Astrocyte (in vitro differentiated cells and primary cell): ENCODE data around the gene NME4. TPM values are rescaled to one million over a fixed set of nuclear protein-coding genes. Genes with fewer than 3 reads are reported as not detected.

Experiments
- DNase-seq: peaks from one replicate; pipeline ENCODE4 v3.0.0-alpha.2; 2010; ENCODE audit warnings: low read depth
- FAIRE-seq: peaks from 2 replicates; lab custom pipeline; 2011; peaks lifted over from hg19 to GRCh38; lab: Jason Lieb, UNC
- H2AFZ ChIP-seq: 2 replicates; pipeline ENCODE4 v1.6.0; 2012; ENCODE audit warnings: low read depth, low read length, inconsistent platforms
- H3K27ac ChIP-seq: 2 replicates; pipeline ENCODE4 v1.5.1; 2011; ENCODE audit warnings: low read depth, low read length, inconsistent platforms
- H3K27me3 ChIP-seq: 2 replicates; pipeline ENCODE4 v1.6.0; 2011; ENCODE audit warnings: low read length, inconsistent platforms; ENCODE audit not compliant: insufficient read depth
- H3K36me3 ChIP-seq: 2 replicates; pipeline ENCODE4 v1.5.1; 2011; ENCODE audit warnings: low read length, inconsistent platforms; ENCODE audit not compliant: insufficient read depth
- H3K4me1 ChIP-seq: 2 replicates; pipeline ENCODE4 v1.5.1; 2011; ENCODE audit warnings: low read length, inconsistent platforms; ENCODE audit not compliant: insufficient read depth
- H3K4me2 ChIP-seq: 2 replicates; pipeline ENCODE4 v1.6.0; 2012; ENCODE audit warnings: low read length, inconsistent platforms
- H3K4me3 ChIP-seq: 2 replicates; pipeline ENCODE4 v1.5.1; 2011; ENCODE audit warnings: low read depth, mild to moderate bottlenecking, low read length, inconsistent platforms; ENCODE audit not compliant: insufficient read depth
- H3K79me2 ChIP-seq: 2 replicates; pipeline ENCODE4 v1.6.0; 2012; ENCODE audit warnings: mild to moderate bottlenecking, low read length, inconsistent platforms; ENCODE audit not compliant: insufficient read depth
- H3K9ac ChIP-seq: 2 replicates; pipeline ENCODE4 v1.6.0; 2012; ENCODE audit warnings: mild to moderate bottlenecking, low read length, inconsistent platforms
- H3K9me3 ChIP-seq: 2 replicates; pipeline ENCODE4 v1.5.1; 2012; ENCODE audit warnings: low read depth, mild to moderate bottlenecking, low read length, inconsistent platforms; ENCODE audit not compliant: insufficient read depth
- H4K20me1 ChIP-seq: 2 replicates; pipeline ENCODE4 v1.6.0; 2012; ENCODE audit warnings: low read length, inconsistent platforms; ENCODE audit not compliant: insufficient read depth
- H3K27ac Mint-ChIP-seq: one replicate; pipeline ENCODE4 v1.8.0; 2021; ENCODE audit warnings: mild to moderate bottlenecking, mixed read lengths; ENCODE audit not compliant: unreplicated experiment
- H3K27me3 Mint-ChIP-seq: one replicate; pipeline ENCODE4 v1.8.0; 2021; ENCODE audit warnings: low read depth, mixed read lengths; ENCODE audit not compliant: unreplicated experiment
- H3K36me3 Mint-ChIP-seq: one replicate; pipeline ENCODE4 v1.8.0; 2021; ENCODE audit warnings: low read depth, mixed read lengths; ENCODE audit not compliant: unreplicated experiment
- H3K4me1 Mint-ChIP-seq: one replicate; pipeline ENCODE4 v1.8.0; 2021; ENCODE audit warnings: low read depth, mixed read lengths; ENCODE audit not compliant: unreplicated experiment
- H3K4me3 Mint-ChIP-seq: one replicate; pipeline ENCODE4 v1.8.0; 2021; ENCODE audit warnings: mild to moderate bottlenecking, moderate library complexity, mixed read lengths; ENCODE audit not compliant: unreplicated experiment
- H3K9me3 Mint-ChIP-seq: one replicate; pipeline ENCODE4 v1.8.0; 2021; ENCODE audit warnings: mild to moderate bottlenecking, mixed read lengths; ENCODE audit not compliant: unreplicated experiment
- EZH2 ChIP-seq: IDR thresholded peaks from 2 replicates; pipeline ENCODE4 v1.6.1; 2012; ENCODE audit warnings: mild to moderate bottlenecking, low read length, inconsistent platforms; ENCODE audit not compliant: insufficient read depth
- total RNA-seq: library from RNA; stranded (reverse); gene quantifications from 2 replicates; pipeline ENCODE4 v1.2.1, GENCODE V29; 2021
- TF ChIP-seq, protein P1 (sequence below): IDR thresholded peaks from 2 replicates; pipeline ENCODE4 v1.5.1; 2011; ENCODE audit warnings: low read depth, mild to moderate bottlenecking, inconsistent platforms, low read length, moderate library complexity; ENCODE audit not compliant: insufficient read depth

Gene NME4
- total RNA-seq, 1 donor from 2014 or later = 268 TPM

- DNase-seq (peak; percentile 60), FAIRE-seq (no peak)
- Histone ChIP-seq H3K4me3 (peak within 1 kb of the TSS; percentile 71), H3K27ac (peak within 1 kb of the TSS; percentile 63), H3K4me1 (peaks cover 25% of the 10 kb centered on the region), H3K79me2 (peaks cover 39% of the 10 kb centered on the region), H3K9me3 (no peaks in the 10 kb centered on the region), H3K27me3 (no peaks in the 10 kb centered on the region), H3K4me2 (peak within 1 kb of the TSS; percentile 96), H3K9ac (peak within 1 kb of the TSS; percentile 72), H4K20me1 (peaks cover 38% of the 10 kb centered on the region), H3K36me3 (no peaks in the 10 kb centered on the region), H2AFZ (peak within 1 kb of the TSS; percentile 97)
- H3K4me1 Mint-ChIP-seq = peaks cover 16% of the 10 kb centered on the region
- peak within 1 kb of the TSS; percentile 86 for H3K4me3 Mint-ChIP-seq
- H3K9me3 Mint-ChIP-seq = no peaks in the 10 kb centered on the region
- no peak for TF ChIP-seq EZH2
- TF ChIP-seq, protein P1, sequence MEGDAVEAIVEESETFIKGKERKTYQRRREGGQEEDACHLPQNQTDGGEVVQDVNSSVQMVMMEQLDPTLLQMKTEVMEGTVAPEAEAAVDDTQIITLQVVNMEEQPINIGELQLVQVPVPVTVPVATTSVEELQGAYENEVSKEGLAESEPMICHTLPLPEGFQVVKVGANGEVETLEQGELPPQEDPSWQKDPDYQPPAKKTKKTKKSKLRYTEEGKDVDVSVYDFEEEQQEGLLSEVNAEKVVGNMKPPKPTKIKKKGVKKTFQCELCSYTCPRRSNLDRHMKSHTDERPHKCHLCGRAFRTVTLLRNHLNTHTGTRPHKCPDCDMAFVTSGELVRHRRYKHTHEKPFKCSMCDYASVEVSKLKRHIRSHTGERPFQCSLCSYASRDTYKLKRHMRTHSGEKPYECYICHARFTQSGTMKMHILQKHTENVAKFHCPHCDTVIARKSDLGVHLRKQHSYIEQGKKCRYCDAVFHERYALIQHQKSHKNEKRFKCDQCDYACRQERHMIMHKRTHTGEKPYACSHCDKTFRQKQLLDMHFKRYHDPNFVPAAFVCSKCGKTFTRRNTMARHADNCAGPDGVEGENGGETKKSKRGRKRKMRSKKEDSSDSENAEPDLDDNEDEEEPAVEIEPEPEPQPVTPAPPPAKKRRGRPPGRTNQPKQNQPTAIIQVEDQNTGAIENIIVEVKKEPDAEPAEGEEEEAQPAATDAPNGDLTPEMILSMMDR = no peak
- H3K36me3 Mint-ChIP-seq = peaks cover 7% of the 10 kb centered on the region
- peak within 1 kb of the TSS; percentile 66 for H3K27ac Mint-ChIP-seq
- peaks cover 15% of the 10 kb centered on the region for H3K27me3 Mint-ChIP-seq
These were observed 28.2 kb downstream of the NME4 start, which contains the start of gene RAB11FIP3 for GRCh38 chr16:425082-425718. Gene RAB11FIP3, plus strand, starts transcription at chr16:425649. Its CDS starts 358 bp downstream, at chr16:426007.

DNA sequence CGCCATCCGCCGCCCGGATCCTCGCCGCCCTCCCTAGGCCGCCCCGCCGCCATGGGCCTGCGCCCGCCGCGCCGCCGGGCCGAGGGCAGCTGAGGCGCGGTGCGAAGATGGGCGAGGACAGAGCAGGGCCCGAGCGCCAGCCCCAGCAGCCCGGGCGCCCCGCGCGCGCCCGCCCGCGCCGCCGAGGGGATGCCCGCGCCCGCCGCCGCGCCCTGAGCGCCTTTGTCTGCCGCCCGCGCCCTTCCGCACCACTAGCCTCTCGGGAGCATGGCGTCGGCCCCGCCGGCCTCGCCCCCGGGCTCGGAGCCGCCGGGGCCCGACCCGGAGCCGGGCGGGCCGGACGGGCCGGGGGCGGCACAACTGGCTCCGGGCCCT, 28.7 kb downstream of the NME4 start:
- peaks cover 42% of the 10 kb centered on the region for H4K20me1 ChIP-seq
- Mint-ChIP-seq H3K4me3 (no peak overlapping the region), H3K9me3 (no peaks in the 10 kb centered on the region), H3K4me1 (peaks cover 16% of the 10 kb centered on the region), H3K36me3 (peaks cover 7% of the 10 kb centered on the region), H3K27me3 (peaks cover 14% of the 10 kb centered on the region), H3K27ac (no peak overlapping the region)
- peak overlapping the region; percentile 72 for H3K9ac ChIP-seq
- H3K27ac ChIP-seq = no peak overlapping the region
- no peaks in the 10 kb centered on the region for H3K9me3 ChIP-seq
- TF ChIP-seq EZH2 = no peak
- TF ChIP-seq, protein P1 = no peak
- peak overlapping the region; percentile 96 for H3K4me2 ChIP-seq
- no peaks in the 10 kb centered on the region for H3K36me3 ChIP-seq
- H3K4me1 ChIP-seq = peaks cover 25% of the 10 kb centered on the region
- no peaks in the 10 kb centered on the region for H3K27me3 ChIP-seq
- H3K79me2 ChIP-seq = peaks cover 44% of the 10 kb centered on the region
- FAIRE-seq (no peak), DNase-seq (no peak)
- peak overlapping the region; percentile 71 for H3K4me3 ChIP-seq
- no peak overlapping the region for H2AFZ ChIP-seq
